Measurements from ENCODE around the gene AHI1. TPM values are rescaled to one million over a fixed set of nuclear protein-coding genes. Genes with fewer than 3 reads are reported as not detected.

AHI1 gene
- total RNA-seq, 1 experiment from 2014 or later: 26.5 TPM

- Mint-ChIP-seq H3K9me3 (ENCODE audit: unreplicated experiment) (no peaks in the 10 kb centered on the region), H3K4me1 (ENCODE audit: insufficient read depth, unreplicated experiment) (no peaks in the 10 kb centered on the region), H3K27me3 (ENCODE audit: insufficient read depth, unreplicated experiment) (no peaks in the 10 kb centered on the region), H3K27ac (ENCODE audit: low read depth, unreplicated experiment) (no peak overlapping the region), H3K36me3 (ENCODE audit: insufficient read depth, unreplicated experiment) (peaks cover 11% of the 10 kb centered on the region), H3K4me3 (ENCODE audit: unreplicated experiment) (no peak overlapping the region)
- BruUV-seq (replicated peaks): no TSS peak
- ChIA-PET POLR2A (no interaction called here), CTCF (no interaction called here)
- intact Hi-C loops (cut with micrococcal nuclease): no loop called here
- no peak for DNase-seq (ENCODE audit: unreplicated experiment)
- TF ChIP-seq CTCF (IDR thresholded peaks at IDR 0.05; ENCODE audit: unreplicated experiment): no peak
Observed at GRCh38 chr6:135299256-135299655, 198.3 kb downstream of the AHI1 start.

GRCh38 chr6:135298455-135298854, 199.1 kb downstream of the AHI1 start:
- no peak for TF ChIP-seq CTCF (IDR thresholded peaks at IDR 0.05; ENCODE audit: unreplicated experiment)
- no peaks in the 10 kb centered on the region for H3K9me3 Mint-ChIP-seq (ENCODE audit: unreplicated experiment)
- H3K4me3 Mint-ChIP-seq (ENCODE audit: unreplicated experiment): no peak overlapping the region
- intact Hi-C loops (cut with micrococcal nuclease): no loop called here
- POLR2A ChIA-PET: no interaction called here
- H3K4me1 Mint-ChIP-seq (ENCODE audit: insufficient read depth, unreplicated experiment): no peaks in the 10 kb centered on the region
- DNase-seq (ENCODE audit: unreplicated experiment): no peak
- CTCF ChIA-PET: no interaction called here
- peaks cover 7% of the 10 kb centered on the region for H3K36me3 Mint-ChIP-seq (ENCODE audit: insufficient read depth, unreplicated experiment)
- H3K27me3 Mint-ChIP-seq (ENCODE audit: insufficient read depth, unreplicated experiment): no peaks in the 10 kb centered on the region
- no peak overlapping the region for H3K27ac Mint-ChIP-seq (ENCODE audit: low read depth, unreplicated experiment)
- no TSS peak for BruUV-seq (replicated peaks)

- no peaks in the 10 kb centered on the region for H3K4me1 Mint-ChIP-seq (ENCODE audit: insufficient read depth, unreplicated experiment)
- CTCF ChIA-PET: no interaction called here
- no peak for DNase-seq (ENCODE audit: unreplicated experiment)
- no peak overlapping the region for H3K4me3 Mint-ChIP-seq (ENCODE audit: unreplicated experiment)
- intact Hi-C loops (cut with micrococcal nuclease): no loop called here
- POLR2A ChIA-PET: no interaction called here
- no peaks in the 10 kb centered on the region for H3K27me3 Mint-ChIP-seq (ENCODE audit: insufficient read depth, unreplicated experiment)
- BruUV-seq (replicated peaks): no TSS peak
- no peak for TF ChIP-seq CTCF (IDR thresholded peaks at IDR 0.05; ENCODE audit: unreplicated experiment)
- H3K36me3 Mint-ChIP-seq (ENCODE audit: insufficient read depth, unreplicated experiment): no peaks in the 10 kb centered on the region
- H3K9me3 Mint-ChIP-seq (ENCODE audit: unreplicated experiment): no peaks in the 10 kb centered on the region
- no peak overlapping the region for H3K27ac Mint-ChIP-seq (ENCODE audit: low read depth, unreplicated experiment)
Observed at GRCh38 chr6:135296715-135297114, 200.8 kb downstream of the AHI1 start.

- TF ChIP-seq CTCF (IDR thresholded peaks at IDR 0.05; ENCODE audit: unreplicated experiment): no peak
- ChIA-PET CTCF (interaction anchor here (0.9 kb wide), 1 partner anchor 12 kb away, joined by 3 read pairs; no protein-coding TSS in a partner anchor), POLR2A (no interaction called here)
- no TSS peak for BruUV-seq (replicated peaks)
- intact Hi-C loops (cut with micrococcal nuclease): no loop called here
- no peak overlapping the region for H3K4me3 Mint-ChIP-seq (ENCODE audit: unreplicated experiment)
- H3K27ac Mint-ChIP-seq (ENCODE audit: low read depth, unreplicated experiment): no peak overlapping the region
- DNase-seq (ENCODE audit: unreplicated experiment): no peak
- no peaks in the 10 kb centered on the region for H3K9me3 Mint-ChIP-seq (ENCODE audit: unreplicated experiment)
- no peaks in the 10 kb centered on the region for H3K27me3 Mint-ChIP-seq (ENCODE audit: insufficient read depth, unreplicated experiment)
- no peaks in the 10 kb centered on the region for H3K4me1 Mint-ChIP-seq (ENCODE audit: insufficient read depth, unreplicated experiment)
- no peaks in the 10 kb centered on the region for H3K36me3 Mint-ChIP-seq (ENCODE audit: insufficient read depth, unreplicated experiment)
Observed at GRCh38 chr6:135295085-135295484, 202.5 kb downstream of the AHI1 start.
